Head of caudate nucleus (tissue), 42 donors: Measurements from ENCODE around the gene SMARCC1.
A peak's percentile ranks its signal among the peaks of the same experiment; 100 is the strongest.
"Not testable (repeated sequence)": the region's sequence is repeated elsewhere in the genome, so short reads cannot be mapped to it uniquely, and the experiment has no call there.

Source experiments
- DNase-seq, 42 donors: peaks; one replicate each; pipeline versions ENCODE4 v3.0.0 to v3.0.0-alpha.2; 2020 to 2021; ENCODE audit warnings: mixed read lengths in 7 of 42
- intact Hi-C: fragments of 100-400 bp; cut with DNase I; formaldehyde crosslinking; loops from one replicate; pipeline ENCODE4 v1.15.0; 2022

The SMARCC1 gene

GRCh38 chr3:47780741-47781684 lies 680 bp downstream of the SMARCC1 start:
- intact Hi-C loops, result loop anchor here (2.0 kb wide), 1 partner anchor 268 kb away; the partner anchor contains the start of gene ELP6
- DNase-seq, result peak in 41 of 42 donors; percentile 34 to 86 (median 66)

GRCh38 chr3:47778746-47779145 lies 2.9 kb downstream of the SMARCC1 start:
- DNase-seq, result no peak
- intact Hi-C loops, result no loop called here

GRCh38 chr3:47772788-47773187 lies 8.9 kb downstream of the SMARCC1 start:
- DNase-seq, result no peak
- intact Hi-C loops, result no loop called here

GRCh38 chr3:47772047-47772446 lies 9.6 kb downstream of the SMARCC1 start:
- DNase-seq, result no peak
- intact Hi-C loops, result no loop called here

- no peak for DNase-seq
- intact Hi-C loops, result no loop called here
Observed at GRCh38 chr3:47766186-47766585, 15.5 kb downstream of the SMARCC1 start.

- no peak for DNase-seq
- intact Hi-C loops, result no loop called here
Observed at GRCh38 chr3:47762233-47762632, 19.5 kb downstream of the SMARCC1 start.

GRCh38 chr3:47761046-47761445 lies 20.6 kb downstream of the SMARCC1 start:
- intact Hi-C loops, result no loop called here
- no peak for DNase-seq

GRCh38 chr3:47760207-47760606 lies 21.5 kb downstream of the SMARCC1 start:
- intact Hi-C loops, DNase-seq: not testable (repeated sequence)

- no peak for DNase-seq
- intact Hi-C loops, result no loop called here
Observed at GRCh38 chr3:47758261-47759025, 23.2 kb downstream of the SMARCC1 start.

GRCh38 chr3:47752716-47753115 lies 29.0 kb downstream of the SMARCC1 start:
- intact Hi-C loops, result no loop called here
- no peak for DNase-seq

GRCh38 chr3:47750811-47751354 lies 30.8 kb downstream of the SMARCC1 start:
- intact Hi-C loops, result not testable (repeated sequence)
- peak in 1 of 42 donors; percentile 10 for DNase-seq

GRCh38 chr3:47747558-47747957 lies 34.1 kb downstream of the SMARCC1 start:
- DNase-seq, result peak in 1 of 42 donors; percentile 30
- intact Hi-C loops, result no loop called here

GRCh38 chr3:47746264-47746663 lies 35.4 kb downstream of the SMARCC1 start:
- intact Hi-C loops, result no loop called here

GRCh38 chr3:47743855-47744254 lies 37.8 kb downstream of the SMARCC1 start:
- intact Hi-C loops, result no loop called here
- DNase-seq, result no peak

More at GRCh38 chr3:47746264-47746663, 35.4 kb downstream of the SMARCC1 start:
- no peak for DNase-seq

- intact Hi-C loops, result not testable (repeated sequence)
Observed at GRCh38 chr3:47743352-47743751, 38.3 kb downstream of the SMARCC1 start.

GRCh38 chr3:47741925-47742324 lies 39.8 kb downstream of the SMARCC1 start:
- intact Hi-C loops, result no loop called here
- no peak for DNase-seq

More at GRCh38 chr3:47743352-47743751, 38.3 kb downstream of the SMARCC1 start:
- DNase-seq, result not testable (repeated sequence)

GRCh38 chr3:47732143-47732542 lies 49.5 kb downstream of the SMARCC1 start:
- DNase-seq, result no peak
- intact Hi-C loops, result no loop called here

GRCh38 chr3:47731061-47731460 lies 50.6 kb downstream of the SMARCC1 start:
- peak in 1 of 42 donors; percentile 2 for DNase-seq
- intact Hi-C loops, result no loop called here

- no peak for DNase-seq
- intact Hi-C loops, result no loop called here
Observed at GRCh38 chr3:47722859-47723258, 58.8 kb downstream of the SMARCC1 start.

- intact Hi-C loops, result not testable (repeated sequence)
Observed at GRCh38 chr3:47717448-47717847, 64.2 kb downstream of the SMARCC1 start.

More at GRCh38 chr3:47717448-47717847, 64.2 kb downstream of the SMARCC1 start:
- DNase-seq, result not testable (repeated sequence)
